HFF-Myc (cell line): ENCODE measurements around the gene FAM221B.

Experiments used
- DNase-seq: peaks from one replicate; pipeline ENCODE4 v3.0.0-alpha.2; 2011; ENCODE audit warnings: low read depth; ENCODE audit errors: extremely low read depth
- H3K4me3 ChIP-seq: replicated peaks from 2 replicates; pipeline ENCODE4 v1.5.1; 2011; ENCODE audit warnings: low read depth, mild to moderate bottlenecking, control low read depth, low read length
- CTCF ChIP-seq: IDR thresholded peaks from 2 replicates; pipeline ENCODE4 v1.5.1; 2012; ENCODE audit warnings: mild to moderate bottlenecking, low read depth, low read length, control low read depth; ENCODE audit errors: missing control alignments

Gene FAM221B

GRCh38 chr9:35771534-35771933 is 57.0 kb downstream of the FAM221B start:
- H3K4me3 ChIP-seq = no peak overlapping the region
- DNase-seq = no peak
- TF ChIP-seq CTCF = no peak

GRCh38 chr9:35771075-35771433 is 57.5 kb downstream of the FAM221B start:
- no peak for DNase-seq
- no peak overlapping the region for H3K4me3 ChIP-seq
- TF ChIP-seq CTCF = no peak

GRCh38 chr9:35769763-35770162 is 58.8 kb downstream of the FAM221B start:
- no peak for TF ChIP-seq CTCF
- no peak overlapping the region for H3K4me3 ChIP-seq
- DNase-seq = no peak

GRCh38 chr9:35767458-35767857 is 61.1 kb downstream of the FAM221B start:
- no peak for DNase-seq
- TF ChIP-seq CTCF = no peak
- H3K4me3 ChIP-seq = no peak overlapping the region

GRCh38 chr9:35766997-35767396 is 61.5 kb downstream of the FAM221B start:
- no peak for DNase-seq
- no peak for TF ChIP-seq CTCF
- no peak overlapping the region for H3K4me3 ChIP-seq
